H9 (cell line): ENCODE results near the gene C1QL4. TPM values are rescaled to one million over a fixed set of nuclear protein-coding genes. Genes with fewer than 3 reads are reported as not detected.

Experiments
- DNase-seq: peaks from one replicate; pipeline ENCODE4 v3.0.0-alpha.2; 2017
- H2AFZ ChIP-seq: one replicate; pipeline ENCODE4 v1.6.1; 2013; ENCODE audit warnings: mild to moderate bottlenecking, low read length, control low read depth, moderate library complexity
- H2AK5ac ChIP-seq: 2 replicates; pipeline ENCODE4 v1.6.1; 2013; ENCODE audit warnings: low read length, control low read depth, mixed read lengths; ENCODE audit not compliant: insufficient read length
- H2BK120ac ChIP-seq: one replicate; pipeline ENCODE4 v1.6.1; 2013; ENCODE audit warnings: low read depth, mild to moderate bottlenecking, low read length, control low read depth, inconsistent platforms; ENCODE audit not compliant: poor library complexity, severe bottlenecking
- H2BK12ac ChIP-seq: 2 replicates; pipeline ENCODE4 v1.6.1; 2013; ENCODE audit warnings: low read length, control low read depth, mixed read lengths, low read depth; ENCODE audit not compliant: insufficient read length
- H2BK15ac ChIP-seq: 2 replicates; pipeline ENCODE4 v1.6.1; 2013; ENCODE audit warnings: low read depth, low read length, control low read depth
- H2BK20ac ChIP-seq: one replicate; pipeline ENCODE4 v1.6.1; 2013; ENCODE audit warnings: low read depth, mild to moderate bottlenecking, low read length, control low read depth, inconsistent platforms; ENCODE audit not compliant: poor library complexity, severe bottlenecking
- H2BK5ac ChIP-seq: 2 replicates; pipeline ENCODE4 v1.6.1; 2013; ENCODE audit warnings: low read length, control low read depth, mixed read lengths; ENCODE audit not compliant: insufficient read length
- H3K14ac ChIP-seq: 2 replicates; pipeline ENCODE4 v1.6.1; 2013; ENCODE audit warnings: low read length, control low read depth; ENCODE audit not compliant: insufficient read depth
- H3K18ac ChIP-seq: 2 replicates; pipeline ENCODE4 v1.6.1; 2013; ENCODE audit warnings: low read depth, mild to moderate bottlenecking, mixed read lengths, low read length, control low read depth; ENCODE audit not compliant: insufficient read length
- H3K23ac ChIP-seq: 2 replicates; pipeline ENCODE4 v1.6.1; 2013; ENCODE audit warnings: low read length, control low read depth, mixed read lengths, low read depth; ENCODE audit not compliant: insufficient read length
- H3K23me2 ChIP-seq: 2 replicates; pipeline ENCODE4 v1.6.1; 2013; ENCODE audit warnings: low read depth, mild to moderate bottlenecking, mixed read lengths, low read length, control low read depth; ENCODE audit not compliant: insufficient read length, poor library complexity, severe bottlenecking
- H3K27ac ChIP-seq: 2 replicates; pipeline ENCODE4 v1.5.1; 2013; ENCODE audit warnings: low read length, control low read depth, mixed read lengths, low read depth; ENCODE audit not compliant: insufficient read length
- H3K27me3 ChIP-seq: 2 replicates; pipeline ENCODE4 v1.6.1; 2013; ENCODE audit warnings: low read length, control low read depth, inconsistent platforms; ENCODE audit not compliant: insufficient read depth
- H3K4ac ChIP-seq: 2 replicates; pipeline ENCODE4 v1.6.1; 2013; ENCODE audit warnings: low read depth, mild to moderate bottlenecking, control low read depth, inconsistent platforms, low read length, moderate library complexity
- H3K4me1 ChIP-seq: 2 replicates; pipeline ENCODE4 v1.6.1; 2013; ENCODE audit warnings: low read length, control low read depth, inconsistent platforms; ENCODE audit not compliant: insufficient read depth
- H3K4me2 ChIP-seq: 2 replicates; pipeline ENCODE4 v1.6.1; 2013; ENCODE audit warnings: low read length, control low read depth, mixed read lengths; ENCODE audit not compliant: insufficient read length, insufficient read depth
- H3K56ac ChIP-seq: 2 replicates; pipeline ENCODE4 v1.6.1; 2013; ENCODE audit warnings: low read depth, mild to moderate bottlenecking, mixed read lengths, low read length, control low read depth; ENCODE audit not compliant: insufficient read length
- H3K79me1 ChIP-seq: 2 replicates; pipeline ENCODE4 v1.6.1; 2013; ENCODE audit warnings: low read depth, mild to moderate bottlenecking, moderate library complexity, low read length, control low read depth, inconsistent platforms; ENCODE audit not compliant: insufficient read depth, poor library complexity, severe bottlenecking
- H3K79me2 ChIP-seq: 2 replicates; pipeline ENCODE4 v1.6.1; 2013; ENCODE audit warnings: low read length, control low read depth, inconsistent platforms; ENCODE audit not compliant: insufficient read depth
- H3K9ac ChIP-seq: 2 replicates; pipeline ENCODE4 v1.6.1; 2013; ENCODE audit warnings: low read length, control low read depth, mixed read lengths; ENCODE audit not compliant: insufficient read length; ENCODE audit errors: extremely low read depth
- H3K9me3 ChIP-seq: one replicate; pipeline ENCODE4 v1.6.1; 2013; ENCODE audit warnings: low read depth, low read length, inconsistent platforms; ENCODE audit not compliant: control insufficient read depth
- H3T11ph ChIP-seq: one replicate; pipeline ENCODE4 v1.6.1; 2013; ENCODE audit warnings: mild to moderate bottlenecking, low read length, control low read depth, inconsistent platforms
- H4K20me1 ChIP-seq: one replicate; pipeline ENCODE4 v1.6.1; 2013; ENCODE audit not compliant: control insufficient read depth, insufficient read length, insufficient read depth
- H4K5ac ChIP-seq: 2 replicates; pipeline ENCODE4 v1.6.1; 2013; ENCODE audit warnings: low read depth, mild to moderate bottlenecking, mixed read lengths, low read length, control low read depth; ENCODE audit not compliant: insufficient read length
- H4K8ac ChIP-seq: replicated peaks from 2 replicates; pipeline ENCODE4 v1.6.1; 2013; ENCODE audit warnings: low read length, control low read depth, mixed read lengths, low read depth; ENCODE audit not compliant: insufficient read length
- H4K91ac ChIP-seq: 2 replicates; pipeline ENCODE4 v1.6.1; 2013; ENCODE audit warnings: low read depth, mild to moderate bottlenecking, moderate library complexity, mixed read lengths, low read length, control low read depth; ENCODE audit not compliant: insufficient read length
- H3K27ac Mint-ChIP-seq, 3 experiments: 2 replicates in 2 of 3; 3 replicates in 1 of 3; pipeline ENCODE4 v1.8.0; 2020 to 2021; ENCODE audit warnings: mixed read lengths in 3 of 3, mild to moderate bottlenecking in 1 of 3, moderate library complexity in 1 of 3
- H3K27me3 Mint-ChIP-seq: 2 replicates; pipeline ENCODE4 v1.8.0; 2021; ENCODE audit warnings: low read depth, mild to moderate bottlenecking, moderate library complexity, mixed read lengths
- H3K36me3 Mint-ChIP-seq, 3 experiments: 2 replicates in 2 of 3; 3 replicates in 1 of 3; pipeline ENCODE4 v1.8.0; 2020 to 2021; ENCODE audit warnings: low read depth in 3 of 3, mixed read lengths in 3 of 3; ENCODE audit not compliant: insufficient read depth in 1 of 3
- H3K4me1 Mint-ChIP-seq, 2 experiments: 2 replicates each; pipeline ENCODE4 v1.8.0; 2020; ENCODE audit warnings: mixed read lengths in 2 of 2
- H3K4me3 Mint-ChIP-seq, 2 experiments: 2 replicates in 1 of 2; 3 replicates in 1 of 2; pipeline ENCODE4 v1.8.0; 2020 to 2021; ENCODE audit warnings: mild to moderate bottlenecking in 2 of 2, mixed read lengths in 2 of 2, moderate library complexity in 1 of 2
- H3K9me3 Mint-ChIP-seq, 2 experiments: 2 replicates in 1 of 2; 3 replicates in 1 of 2; pipeline ENCODE4 v1.8.0; 2020; ENCODE audit warnings: mild to moderate bottlenecking in 2 of 2, mixed read lengths in 2 of 2, moderate library complexity in 1 of 2
- CTCF ChIP-seq: fragments of 200-600 bp; sonication (generic); conservative IDR thresholded peaks from 3 replicates; pipeline ENCODE4 v1.8.0; 2021; ENCODE audit warnings: antibody characterized with exemption, mild to moderate bottlenecking
- WGBS: extraction: QIAGEN DNeasy Blood & Tissue Kit; methylation state at CpG from one replicate; pipeline ENCODE4 v1.1.7; 2013; ENCODE audit warnings: missing lambda C conversion rate, low lambda C conversion rate, mixed read lengths; ENCODE audit not compliant: insufficient read length; ENCODE audit errors: extremely low coverage; 5-methylcytosine and 5-hydroxymethylcytosine counted together
- total RNA-seq: library from RNA; stranded (reverse); gene quantifications from 2 replicates; pipeline ENCODE4 v1.2.1, GENCODE V29; 2021

The C1QL4 gene
- total RNA-seq, 1 experiment from 2014 or later, result 1.9 TPM

GRCh38 chr12:49359671-49360070, 22.7 kb upstream of the C1QL4 start:
- Histone ChIP-seq H4K20me1 (no peaks in the 10 kb centered on the region), H3K27ac (no peak overlapping the region), H4K91ac (no peak overlapping the region), H3K79me2 (no peaks in the 10 kb centered on the region), H3K27me3 (no peaks in the 10 kb centered on the region), H2BK20ac (no peak overlapping the region), H3K4me2 (no peak overlapping the region), H3K9ac (no peak overlapping the region), H2AK5ac (no peak overlapping the region), H2AFZ (no peak overlapping the region), H3K4ac (no peak overlapping the region), H3K23me2 (no peaks in the 10 kb centered on the region), H2BK15ac (no peak overlapping the region), H4K5ac (no peak overlapping the region), H3T11ph (no peak overlapping the region), H3K14ac (no peak overlapping the region), H3K9me3 (no peaks in the 10 kb centered on the region), H2BK12ac (no peak overlapping the region), H3K56ac (no peak overlapping the region), H3K79me1 (no peaks in the 10 kb centered on the region), H3K23ac (no peak overlapping the region), H3K4me1 (no peaks in the 10 kb centered on the region), H3K18ac (no peak overlapping the region), H2BK5ac (no peak overlapping the region), H2BK120ac (no peak overlapping the region), H4K8ac (no peak overlapping the region)
- TF ChIP-seq CTCF, result no peak
- WGBS, result no CpG with 5 or more reads among the region's 7 CpGs
- no peak for DNase-seq
- H3K27ac Mint-ChIP-seq, result no peak overlapping the region
- no peak overlapping the region for H3K4me3 Mint-ChIP-seq
- H3K36me3 Mint-ChIP-seq, result no peaks in the 10 kb centered on the region
- peaks cover 2% of the 10 kb centered on the region in 2 experiments for H3K4me1 Mint-ChIP-seq
- no peaks in the 10 kb centered on the region; a peak in 1 of 5 replicates for H3K9me3 Mint-ChIP-seq
- peaks cover 19% of the 10 kb centered on the region for H3K27me3 Mint-ChIP-seq
